ENCODE measurements around the gene SRBD1. TPM values are rescaled to one million over a fixed set of nuclear protein-coding genes. Genes with fewer than 3 reads are reported as not detected.

Gene SRBD1
- total RNA-seq, 2 donors from 2014 or later = 5.3 to 9.6 TPM

- Histone ChIP-seq H3K27me3 (no peaks in the 10 kb centered on the region), H3K4me1 (no peaks in the 10 kb centered on the region), H3K9me3 (no peaks in the 10 kb centered on the region), H3K27ac (no peak overlapping the region), H3K4me3 (no peak overlapping the region), H3K36me3 (no peaks in the 10 kb centered on the region)
- no peak for TF ChIP-seq CTCF (IDR thresholded peaks at IDR 0.05)
- DNase-seq (ENCODE audit: low spot score) = no peak
These were observed 165.1 kb downstream of the SRBD1 start for GRCh38 chr2:45446016-45446415.

- Histone ChIP-seq H3K4me3 (no peak overlapping the region), H3K27me3 (no peaks in the 10 kb centered on the region), H3K9me3 (no peaks in the 10 kb centered on the region), H3K4me1 (no peaks in the 10 kb centered on the region), H3K36me3 (no peaks in the 10 kb centered on the region), H3K27ac (no peak overlapping the region)
- no peak for DNase-seq (ENCODE audit: low spot score)
- TF ChIP-seq CTCF (IDR thresholded peaks at IDR 0.05) = no peak
These were observed 166.0 kb downstream of the SRBD1 start for GRCh38 chr2:45445037-45445436.

- no peak for TF ChIP-seq CTCF (IDR thresholded peaks at IDR 0.05)
- no peak overlapping the region for H3K27ac ChIP-seq
- no peaks in the 10 kb centered on the region for H3K27me3 ChIP-seq
- no peak overlapping the region for H3K4me3 ChIP-seq
- no peaks in the 10 kb centered on the region for H3K36me3 ChIP-seq
- no peaks in the 10 kb centered on the region for H3K4me1 ChIP-seq
- DNase-seq (ENCODE audit: low spot score) = no peak
- no peaks in the 10 kb centered on the region for H3K9me3 ChIP-seq
These were observed 168.1 kb downstream of the SRBD1 start for GRCh38 chr2:45443012-45443411.

- H3K4me1 ChIP-seq = no peaks in the 10 kb centered on the region
- H3K27ac ChIP-seq = no peak overlapping the region
- no peak overlapping the region for H3K4me3 ChIP-seq
- no peaks in the 10 kb centered on the region for H3K36me3 ChIP-seq
- no peaks in the 10 kb centered on the region for H3K27me3 ChIP-seq
- DNase-seq (ENCODE audit: low spot score) = no peak
- H3K9me3 ChIP-seq = no peaks in the 10 kb centered on the region
- no peak for TF ChIP-seq CTCF (IDR thresholded peaks at IDR 0.05)
These were observed 169.0 kb downstream of the SRBD1 start for GRCh38 chr2:45442026-45442425.

GRCh38 chr2:45441571-45441970 is 169.5 kb downstream of the SRBD1 start:
- no peak overlapping the region for H3K27ac ChIP-seq
- H3K27me3 ChIP-seq = no peaks in the 10 kb centered on the region
- no peak for TF ChIP-seq CTCF (IDR thresholded peaks at IDR 0.05)
- H3K9me3 ChIP-seq = no peaks in the 10 kb centered on the region
- H3K36me3 ChIP-seq = no peaks in the 10 kb centered on the region
- no peaks in the 10 kb centered on the region for H3K4me1 ChIP-seq
- no peak overlapping the region for H3K4me3 ChIP-seq
- DNase-seq (ENCODE audit: low spot score) = no peak

Data from right atrium auricular region (tissue), 2 donors.